GM12864 (cell line): Measurements from ENCODE around the gene ANXA9.

ENCODE experiments used
- DNase-seq: peaks from one replicate; pipeline ENCODE4 v3.0.0-alpha.2; 2011; ENCODE audit warnings: low read depth
- H3K4me3 ChIP-seq: 2 replicates; pipeline ENCODE4 v1.5.1; 2011; ENCODE audit warnings: mild to moderate bottlenecking, low read depth, low read length, control low read depth
- TF ChIP-seq, protein P1 (sequence below): IDR thresholded peaks from 2 replicates; pipeline ENCODE4 v1.5.1; 2011; ENCODE audit warnings: low read depth, mild to moderate bottlenecking, moderate library complexity, low read length, control low read depth, inconsistent platforms; ENCODE audit errors: missing control alignments

Gene ANXA9

DNA sequence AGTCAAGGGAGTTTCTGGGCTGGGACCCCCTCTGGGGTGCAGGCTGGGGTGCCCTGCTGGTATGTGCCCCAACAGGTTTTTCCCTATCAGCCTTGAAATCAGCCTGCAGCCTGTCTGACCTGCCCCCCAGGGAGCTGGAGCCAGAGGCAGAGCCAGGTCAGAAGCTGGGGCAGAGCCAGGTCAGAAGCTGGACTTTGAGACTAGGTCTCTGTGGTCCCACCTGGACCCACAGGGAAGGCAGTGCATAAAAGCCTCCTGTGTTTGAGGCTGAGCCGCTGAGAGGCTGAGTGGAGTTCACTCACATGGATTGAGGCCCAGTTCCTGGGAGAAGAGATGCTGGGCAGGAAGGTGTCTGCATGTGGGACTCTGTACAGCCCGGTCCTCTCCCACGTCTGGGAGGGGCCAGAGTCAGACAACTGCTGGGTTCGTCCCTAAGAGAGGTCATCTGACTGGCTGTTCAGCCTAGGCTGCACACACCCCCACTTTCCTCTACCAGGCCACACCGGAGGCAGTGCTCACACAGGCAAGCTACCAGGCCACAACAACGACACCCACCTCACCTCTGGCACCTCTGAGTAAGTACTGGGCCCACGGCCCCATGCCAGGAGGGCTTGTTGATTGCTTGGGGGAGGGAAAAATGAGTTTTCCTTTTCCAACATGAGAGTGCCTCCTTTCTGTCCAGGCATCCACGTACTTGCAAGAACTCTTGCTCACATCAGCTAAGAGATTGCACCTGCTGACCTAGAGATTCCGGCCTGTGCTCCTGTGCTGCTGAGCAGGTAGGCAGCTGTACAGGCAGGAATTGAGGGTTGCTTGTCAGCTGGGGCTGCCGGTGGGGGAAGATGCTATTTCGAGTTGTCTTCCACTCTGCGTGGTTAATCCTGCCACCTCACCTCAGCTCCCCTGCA is at the start of gene ANXA9:
Gene ANXA9 (plus strand): TSS at position 488 of the 908 bp plus-strand sequence. CDS start 814 bp downstream, outside the sequence.
- no peak for DNase-seq
- no peak within 1 kb of the TSS for H3K4me3 ChIP-seq
- TF ChIP-seq, protein P1, sequence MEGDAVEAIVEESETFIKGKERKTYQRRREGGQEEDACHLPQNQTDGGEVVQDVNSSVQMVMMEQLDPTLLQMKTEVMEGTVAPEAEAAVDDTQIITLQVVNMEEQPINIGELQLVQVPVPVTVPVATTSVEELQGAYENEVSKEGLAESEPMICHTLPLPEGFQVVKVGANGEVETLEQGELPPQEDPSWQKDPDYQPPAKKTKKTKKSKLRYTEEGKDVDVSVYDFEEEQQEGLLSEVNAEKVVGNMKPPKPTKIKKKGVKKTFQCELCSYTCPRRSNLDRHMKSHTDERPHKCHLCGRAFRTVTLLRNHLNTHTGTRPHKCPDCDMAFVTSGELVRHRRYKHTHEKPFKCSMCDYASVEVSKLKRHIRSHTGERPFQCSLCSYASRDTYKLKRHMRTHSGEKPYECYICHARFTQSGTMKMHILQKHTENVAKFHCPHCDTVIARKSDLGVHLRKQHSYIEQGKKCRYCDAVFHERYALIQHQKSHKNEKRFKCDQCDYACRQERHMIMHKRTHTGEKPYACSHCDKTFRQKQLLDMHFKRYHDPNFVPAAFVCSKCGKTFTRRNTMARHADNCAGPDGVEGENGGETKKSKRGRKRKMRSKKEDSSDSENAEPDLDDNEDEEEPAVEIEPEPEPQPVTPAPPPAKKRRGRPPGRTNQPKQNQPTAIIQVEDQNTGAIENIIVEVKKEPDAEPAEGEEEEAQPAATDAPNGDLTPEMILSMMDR = no peak

GRCh38 chr1:150944856-150945255 is 37.2 kb upstream of the ANXA9 start:
- DNase-seq = no peak
- TF ChIP-seq, protein P1 = no peak
- no peak overlapping the region for H3K4me3 ChIP-seq

DNA sequence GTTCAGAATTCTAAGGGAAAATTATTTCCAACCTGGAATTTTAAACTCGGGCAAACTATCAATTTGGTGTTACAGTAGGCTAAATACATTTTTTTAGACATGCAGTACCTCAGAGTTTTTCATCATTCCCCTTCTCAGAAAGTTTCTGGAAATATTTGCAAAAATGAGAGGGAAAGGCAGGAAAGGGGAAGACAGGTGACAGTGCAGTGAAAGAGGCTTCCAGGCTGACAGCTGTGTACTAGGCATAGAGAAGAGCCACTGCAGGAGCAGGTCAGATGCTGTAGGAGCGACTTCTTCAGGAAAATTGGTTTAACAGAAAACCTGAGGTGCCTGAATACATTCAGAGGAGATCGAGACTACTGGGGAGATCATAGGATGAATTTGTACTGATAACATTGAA is 27.4 kb upstream of the ANXA9 start:
- TF ChIP-seq, protein P1 = no peak
- no peak overlapping the region for H3K4me3 ChIP-seq
- DNase-seq = no peak

DNA sequence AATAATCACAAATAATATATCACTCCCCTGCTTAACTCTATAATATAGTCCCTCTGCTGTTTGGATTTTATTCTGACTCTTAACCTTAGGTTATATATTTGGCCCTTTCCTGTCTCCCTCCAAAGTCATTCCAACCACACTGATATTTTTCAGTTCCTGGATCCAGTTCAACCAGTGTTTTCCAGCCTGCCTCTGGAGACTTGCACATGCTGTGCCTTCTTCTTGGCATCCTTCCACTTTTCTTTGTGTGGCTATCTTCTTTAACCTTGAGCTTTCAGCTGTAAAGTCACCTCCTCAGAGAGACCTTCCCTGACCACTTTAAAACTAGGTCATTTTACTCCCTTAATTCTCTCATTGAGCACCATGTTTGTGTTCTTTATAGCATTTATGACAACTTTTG is 26.8 kb upstream of the ANXA9 start:
- DNase-seq = no peak
- TF ChIP-seq, protein P1 = no peak

DNA sequence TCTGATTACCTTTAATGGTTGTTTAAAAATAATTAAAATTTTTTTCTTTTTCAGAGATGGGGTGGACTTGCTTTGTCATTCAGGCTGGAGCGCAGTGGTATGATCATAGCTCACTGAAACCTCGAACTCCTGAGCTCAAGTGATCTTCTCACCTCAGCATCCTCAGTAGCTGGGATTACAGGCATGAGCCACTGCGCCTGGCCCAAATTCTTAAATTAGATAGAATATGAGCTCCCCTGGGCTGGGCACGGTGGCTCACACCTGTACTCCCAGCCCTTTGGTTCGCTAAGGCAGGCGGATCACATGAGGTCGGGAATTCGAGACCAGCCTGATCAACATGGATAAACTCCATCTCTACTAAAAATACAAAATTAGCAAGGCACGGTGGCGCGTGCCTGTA is 24.4 kb upstream of the ANXA9 start:
- no peak for DNase-seq
- no peak overlapping the region for H3K4me3 ChIP-seq
- TF ChIP-seq, protein P1 = no peak

More for the DNA sequence above, 26.8 kb upstream of the ANXA9 start:
- no peak overlapping the region for H3K4me3 ChIP-seq

- no peak overlapping the region for H3K4me3 ChIP-seq
- TF ChIP-seq, protein P1 = no peak
- DNase-seq = no peak
Measured at GRCh38 chr1:150960646-150961045, 21.4 kb upstream of the ANXA9 start.
